Measurements from ENCODE around the gene U2SURP. TPM values are rescaled to one million over a fixed set of nuclear protein-coding genes. Genes with fewer than 3 reads are reported as not detected.

U2SURP gene
- total RNA-seq, 1 experiment from 2014 or later: 132 TPM

DNA sequence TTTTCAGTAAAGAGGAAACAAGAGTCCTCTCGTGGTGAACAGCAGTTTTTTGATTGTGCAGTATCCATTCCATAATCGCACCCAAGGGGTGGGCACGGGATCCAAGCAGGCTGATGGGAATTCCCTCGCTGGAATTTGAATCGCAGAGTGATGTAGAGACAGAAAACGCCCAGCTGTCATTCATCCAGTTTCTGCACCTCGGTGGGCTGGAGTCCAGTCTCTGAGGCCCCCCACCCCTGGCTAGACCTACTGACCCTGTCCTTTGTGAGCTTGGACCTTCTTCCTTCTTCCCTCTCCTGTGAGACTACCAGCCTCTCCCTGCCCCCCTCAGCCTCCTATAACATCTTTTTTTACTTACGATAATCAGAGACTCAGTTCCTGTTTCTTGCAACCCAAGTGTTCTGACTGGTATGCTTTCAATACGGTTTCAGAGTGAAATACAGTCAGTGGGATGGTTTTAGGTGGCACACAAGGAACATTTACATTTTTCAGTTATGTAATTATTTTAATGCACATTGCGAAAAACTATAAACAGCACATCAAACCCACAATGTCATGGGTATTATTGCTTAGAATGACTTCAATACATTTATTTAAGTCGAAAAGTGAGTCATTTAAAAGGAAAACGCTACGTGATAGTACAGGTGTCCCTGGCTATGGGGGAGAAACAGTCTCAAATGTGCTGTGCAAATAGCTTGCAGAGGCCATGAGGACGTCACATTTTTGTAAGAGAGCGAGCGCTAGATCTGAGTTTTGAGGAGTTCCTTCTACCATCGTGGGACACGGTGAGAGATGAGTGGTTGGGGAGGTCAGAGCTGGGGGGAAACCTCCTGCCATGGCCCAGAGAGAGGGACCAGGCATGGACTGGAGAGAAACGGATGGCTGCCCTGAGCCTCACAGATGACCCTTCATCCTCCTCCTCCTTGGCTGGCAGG lies 80.7 kb downstream of the U2SURP start:
- Histone ChIP-seq H2AFZ (ENCODE audit: low read depth, low read length, poor library complexity, severe bottlenecking) (no peak overlapping the region), H3K4me1 (ENCODE audit: control insufficient read depth in 1 of 2, insufficient read depth in 2 of 2, low read length in 2 of 2) (no peaks in the 10 kb centered on the region), H3K4me2 (ENCODE audit: low read length) (no peak overlapping the region), H3K79me2 (ENCODE audit: insufficient read depth, low read length) (no peaks in the 10 kb centered on the region), H3K36me3 (ENCODE audit: control insufficient read depth in 1 of 2, insufficient read depth in 2 of 2, low read length in 2 of 2) (no peaks in the 10 kb centered on the region), H3K27me3 (ENCODE audit: insufficient read depth, low read length) (no peaks in the 10 kb centered on the region), H3K4me3 (replicated peaks in 1 of 2; ENCODE audit: low read depth in 1 of 2, low read length in 2 of 2) (no peak overlapping the region), H3K9me3 (ENCODE audit: control insufficient read depth in 1 of 2, insufficient read depth in 1 of 2, low read depth in 1 of 2, low read length in 2 of 2) (no peaks in the 10 kb centered on the region), H3K27ac (ENCODE audit: low read depth, low read length) (no peak overlapping the region), H3K9ac (ENCODE audit: low read length) (no peak overlapping the region), H4K20me1 (ENCODE audit: insufficient read depth) (no peaks in the 10 kb centered on the region), H3K9me2 (ENCODE audit: insufficient read depth) (no peaks in the 10 kb centered on the region)
- ChIA-PET RAD21 (ENCODE audit: low non-redundant PET in 1 of 2, low total read pairs in 2 of 2, uncharacterized antibody in 2 of 2, unreplicated experiment in 2 of 2) (no interaction called here), CTCF (no interaction called here), POLR2A (no interaction called here)
- TF ChIP-seq, protein P1, sequence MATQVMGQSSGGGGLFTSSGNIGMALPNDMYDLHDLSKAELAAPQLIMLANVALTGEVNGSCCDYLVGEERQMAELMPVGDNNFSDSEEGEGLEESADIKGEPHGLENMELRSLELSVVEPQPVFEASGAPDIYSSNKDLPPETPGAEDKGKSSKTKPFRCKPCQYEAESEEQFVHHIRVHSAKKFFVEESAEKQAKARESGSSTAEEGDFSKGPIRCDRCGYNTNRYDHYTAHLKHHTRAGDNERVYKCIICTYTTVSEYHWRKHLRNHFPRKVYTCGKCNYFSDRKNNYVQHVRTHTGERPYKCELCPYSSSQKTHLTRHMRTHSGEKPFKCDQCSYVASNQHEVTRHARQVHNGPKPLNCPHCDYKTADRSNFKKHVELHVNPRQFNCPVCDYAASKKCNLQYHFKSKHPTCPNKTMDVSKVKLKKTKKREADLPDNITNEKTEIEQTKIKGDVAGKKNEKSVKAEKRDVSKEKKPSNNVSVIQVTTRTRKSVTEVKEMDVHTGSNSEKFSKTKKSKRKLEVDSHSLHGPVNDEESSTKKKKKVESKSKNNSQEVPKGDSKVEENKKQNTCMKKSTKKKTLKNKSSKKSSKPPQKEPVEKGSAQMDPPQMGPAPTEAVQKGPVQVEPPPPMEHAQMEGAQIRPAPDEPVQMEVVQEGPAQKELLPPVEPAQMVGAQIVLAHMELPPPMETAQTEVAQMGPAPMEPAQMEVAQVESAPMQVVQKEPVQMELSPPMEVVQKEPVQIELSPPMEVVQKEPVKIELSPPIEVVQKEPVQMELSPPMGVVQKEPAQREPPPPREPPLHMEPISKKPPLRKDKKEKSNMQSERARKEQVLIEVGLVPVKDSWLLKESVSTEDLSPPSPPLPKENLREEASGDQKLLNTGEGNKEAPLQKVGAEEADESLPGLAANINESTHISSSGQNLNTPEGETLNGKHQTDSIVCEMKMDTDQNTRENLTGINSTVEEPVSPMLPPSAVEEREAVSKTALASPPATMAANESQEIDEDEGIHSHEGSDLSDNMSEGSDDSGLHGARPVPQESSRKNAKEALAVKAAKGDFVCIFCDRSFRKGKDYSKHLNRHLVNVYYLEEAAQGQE (IDR thresholded peaks at IDR 0.05; ENCODE audit: low read depth): no peak
- TF ChIP-seq RAD21 (IDR thresholded peaks at IDR 0.05; ENCODE audit: low read depth) (no peak), POLR2AphosphoS5 (IDR thresholded peaks at IDR 0.05; ENCODE audit: low read depth, low read length) (no peak), ELF1 (IDR thresholded peaks at IDR 0.05; ENCODE audit: borderline replicate concordance, low read depth) (no peak), TCF7L2 (IDR thresholded peaks at IDR 0.05; ENCODE audit: borderline replicate concordance, extremely low read depth, insufficient read depth, insufficient read length) (no peak), EGR1 (IDR thresholded peaks at IDR 0.05; ENCODE audit: low read depth) (no peak), SP1 (IDR thresholded peaks at IDR 0.05; ENCODE audit: low read depth) (no peak), ZFX (IDR thresholded peaks at IDR 0.05) (no peak), FOSL1 (IDR thresholded peaks at IDR 0.05; ENCODE audit: low read depth) (no peak), CBX3 (IDR thresholded peaks at IDR 0.05; ENCODE audit: low read depth) (no peak), POLR2A (IDR thresholded peaks at IDR 0.05; ENCODE audit: borderline replicate concordance, extremely low read depth, insufficient read depth, insufficient read length) (no peak), JUND (IDR thresholded peaks at IDR 0.05) (no peak), SIN3A (IDR thresholded peaks at IDR 0.05; ENCODE audit: low read depth) (no peak)
- TF ChIP-seq, protein P2, sequence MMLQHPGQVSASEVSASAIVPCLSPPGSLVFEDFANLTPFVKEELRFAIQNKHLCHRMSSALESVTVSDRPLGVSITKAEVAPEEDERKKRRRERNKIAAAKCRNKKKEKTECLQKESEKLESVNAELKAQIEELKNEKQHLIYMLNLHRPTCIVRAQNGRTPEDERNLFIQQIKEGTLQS (IDR thresholded peaks at IDR 0.05): no peak
- TF ChIP-seq, protein P3, sequence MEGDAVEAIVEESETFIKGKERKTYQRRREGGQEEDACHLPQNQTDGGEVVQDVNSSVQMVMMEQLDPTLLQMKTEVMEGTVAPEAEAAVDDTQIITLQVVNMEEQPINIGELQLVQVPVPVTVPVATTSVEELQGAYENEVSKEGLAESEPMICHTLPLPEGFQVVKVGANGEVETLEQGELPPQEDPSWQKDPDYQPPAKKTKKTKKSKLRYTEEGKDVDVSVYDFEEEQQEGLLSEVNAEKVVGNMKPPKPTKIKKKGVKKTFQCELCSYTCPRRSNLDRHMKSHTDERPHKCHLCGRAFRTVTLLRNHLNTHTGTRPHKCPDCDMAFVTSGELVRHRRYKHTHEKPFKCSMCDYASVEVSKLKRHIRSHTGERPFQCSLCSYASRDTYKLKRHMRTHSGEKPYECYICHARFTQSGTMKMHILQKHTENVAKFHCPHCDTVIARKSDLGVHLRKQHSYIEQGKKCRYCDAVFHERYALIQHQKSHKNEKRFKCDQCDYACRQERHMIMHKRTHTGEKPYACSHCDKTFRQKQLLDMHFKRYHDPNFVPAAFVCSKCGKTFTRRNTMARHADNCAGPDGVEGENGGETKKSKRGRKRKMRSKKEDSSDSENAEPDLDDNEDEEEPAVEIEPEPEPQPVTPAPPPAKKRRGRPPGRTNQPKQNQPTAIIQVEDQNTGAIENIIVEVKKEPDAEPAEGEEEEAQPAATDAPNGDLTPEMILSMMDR (IDR thresholded peaks at IDR 0.05 in 2 of 3, conservative IDR thresholded peaks at IDR 0.05 in 1 of 3; ENCODE audit: borderline replicate concordance in 1 of 3, insufficient read depth in 1 of 3, low read depth in 2 of 3, low read length in 2 of 3): no peak
- TF ChIP-seq, protein P4, sequence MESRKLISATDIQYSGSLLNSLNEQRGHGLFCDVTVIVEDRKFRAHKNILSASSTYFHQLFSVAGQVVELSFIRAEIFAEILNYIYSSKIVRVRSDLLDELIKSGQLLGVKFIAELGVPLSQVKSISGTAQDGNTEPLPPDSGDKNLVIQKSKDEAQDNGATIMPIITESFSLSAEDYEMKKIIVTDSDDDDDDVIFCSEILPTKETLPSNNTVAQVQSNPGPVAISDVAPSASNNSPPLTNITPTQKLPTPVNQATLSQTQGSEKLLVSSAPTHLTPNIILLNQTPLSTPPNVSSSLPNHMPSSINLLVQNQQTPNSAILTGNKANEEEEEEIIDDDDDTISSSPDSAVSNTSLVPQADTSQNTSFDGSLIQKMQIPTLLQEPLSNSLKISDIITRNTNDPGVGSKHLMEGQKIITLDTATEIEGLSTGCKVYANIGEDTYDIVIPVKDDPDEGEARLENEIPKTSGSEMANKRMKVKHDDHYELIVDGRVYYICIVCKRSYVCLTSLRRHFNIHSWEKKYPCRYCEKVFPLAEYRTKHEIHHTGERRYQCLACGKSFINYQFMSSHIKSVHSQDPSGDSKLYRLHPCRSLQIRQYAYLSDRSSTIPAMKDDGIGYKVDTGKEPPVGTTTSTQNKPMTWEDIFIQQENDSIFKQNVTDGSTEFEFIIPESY (IDR thresholded peaks at IDR 0.05; ENCODE audit: extremely low read depth, insufficient replicate concordance, low read length): no peak
- intact Hi-C loops (cut with micrococcal nuclease): no loop called here
- DNase-seq (ENCODE audit: low read depth, low spot score) (no peak), ATAC-seq (no peak)
- BruUV-seq (replicated peaks): no TSS peak

Measured in HCT116 (cell line).